AG20443 (cell line): Measurements from ENCODE around the gene VTI1A.

Experiments
- DNase-seq: peaks from one replicate; pipeline ENCODE4 v3.0.0; 2012; ENCODE audit warnings: low spot score, mixed read lengths

Gene VTI1A

DNA sequence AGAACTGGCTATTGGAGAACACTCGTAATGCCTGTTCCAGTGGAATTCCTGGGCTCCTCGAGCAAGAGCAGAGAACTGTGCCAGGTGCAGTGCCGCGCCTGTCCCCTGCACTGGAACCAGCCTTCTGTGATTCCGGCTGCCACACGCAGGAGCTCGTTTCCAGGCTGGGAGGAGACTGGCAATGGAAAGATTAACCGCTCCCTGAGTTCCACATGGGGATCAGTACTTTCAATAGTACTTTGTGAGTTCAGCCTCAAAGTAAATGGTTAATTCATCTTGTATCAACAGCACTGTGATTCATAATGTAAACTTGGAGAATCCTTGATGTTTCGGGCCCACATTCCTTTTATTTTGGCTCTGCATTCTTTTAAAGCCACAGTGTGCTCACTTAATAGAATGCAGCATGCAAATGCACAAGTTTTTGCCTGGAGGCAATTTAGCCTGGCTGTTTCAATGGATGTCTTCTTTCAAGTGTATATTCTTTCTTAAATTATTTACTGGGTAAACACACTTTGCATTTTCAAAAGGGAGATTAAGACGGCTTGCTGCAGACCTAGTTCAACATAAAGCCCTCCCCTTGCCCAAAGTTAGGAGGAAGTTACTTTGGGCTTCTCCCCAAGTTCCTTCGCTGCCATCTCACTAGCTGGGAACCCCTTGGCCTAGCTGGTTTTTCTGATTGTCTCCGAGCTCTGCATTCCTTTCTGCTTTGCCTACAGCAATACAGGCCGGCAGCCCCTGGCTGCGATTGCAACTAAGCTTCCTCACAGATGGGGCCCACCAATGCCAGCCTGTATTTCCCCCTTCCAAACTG is 364.9 kb downstream of the VTI1A start:
- DNase-seq: peak; percentile 90

DNA sequence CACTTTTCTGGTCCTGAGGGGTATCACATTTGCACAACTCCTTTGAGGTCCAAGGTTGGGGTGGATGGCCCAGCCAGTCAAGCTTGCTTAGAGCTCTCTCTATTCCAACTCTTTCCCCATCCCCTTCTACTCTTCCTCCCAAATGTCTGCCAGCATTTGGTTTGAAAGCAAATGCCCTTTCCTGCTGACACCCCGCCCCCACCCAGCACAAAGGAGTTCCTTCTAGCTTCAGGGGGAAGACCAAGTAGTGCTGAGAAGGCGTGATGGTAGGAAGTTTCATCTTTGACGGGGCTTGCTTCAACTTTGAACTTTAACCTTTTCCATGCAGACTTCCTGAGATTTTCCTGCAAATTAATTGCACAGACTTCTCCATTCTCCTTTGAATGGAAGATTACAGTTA is 365.6 kb downstream of the VTI1A start:
- DNase-seq: no peak

DNA sequence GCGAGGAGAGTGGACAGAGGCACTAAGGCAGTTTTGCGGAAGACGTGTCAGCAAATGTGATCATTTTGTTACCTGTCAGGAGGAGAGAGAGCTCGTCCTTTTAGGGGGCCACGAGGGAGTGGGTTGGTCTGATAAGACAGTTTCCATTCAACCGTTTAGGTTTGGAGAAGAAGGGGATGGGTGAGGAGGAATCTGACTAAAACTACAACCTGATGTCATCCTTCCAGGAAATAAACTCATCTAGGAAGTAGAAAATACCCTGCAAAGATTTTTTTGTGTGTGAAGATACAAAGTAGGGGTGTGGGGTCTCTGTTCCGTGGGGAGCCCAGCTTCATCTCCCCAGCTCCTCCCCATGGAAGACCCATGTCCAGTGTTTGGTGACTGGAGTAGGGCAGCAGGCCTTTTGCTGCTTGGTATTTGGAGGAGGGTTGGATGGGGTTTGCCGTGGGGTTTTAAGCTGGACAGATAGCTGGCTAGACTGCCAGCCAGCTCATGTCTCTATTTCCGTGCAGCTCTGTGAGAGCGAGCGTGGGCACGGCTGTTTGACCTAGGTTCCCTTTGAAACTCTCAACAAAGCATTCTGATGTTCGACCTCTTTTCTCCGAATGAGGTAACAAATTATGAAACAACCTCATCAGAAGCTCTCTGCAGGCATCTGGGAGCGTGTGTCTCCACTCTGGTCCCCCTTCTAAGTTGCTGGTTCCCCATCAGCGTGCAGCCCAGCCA is 367.0 kb downstream of the VTI1A start:
- no peak for DNase-seq

GRCh38 chr10:112815269-112816032 is 368.4 kb downstream of the VTI1A start:
- peak; percentile 81 for DNase-seq

DNA sequence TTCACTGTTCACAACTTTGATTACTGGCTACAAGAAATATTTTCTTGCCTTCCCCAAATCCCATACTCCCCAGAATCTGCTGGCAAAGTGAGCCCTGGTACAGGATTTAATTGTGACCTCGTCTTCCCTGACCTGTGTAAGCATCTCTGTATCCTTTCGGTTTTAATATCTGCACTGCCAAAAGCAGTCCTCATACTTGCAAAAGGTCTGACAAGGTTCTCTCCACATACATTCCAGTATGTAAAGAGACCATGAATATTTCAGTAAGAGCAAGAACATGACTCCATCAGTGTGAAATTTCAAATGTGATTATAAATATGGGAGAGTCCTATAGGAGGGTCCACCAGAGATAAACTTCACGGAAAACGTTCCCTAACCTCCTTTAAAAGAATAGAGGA is 369.0 kb downstream of the VTI1A start:
- DNase-seq: no peak

DNA sequence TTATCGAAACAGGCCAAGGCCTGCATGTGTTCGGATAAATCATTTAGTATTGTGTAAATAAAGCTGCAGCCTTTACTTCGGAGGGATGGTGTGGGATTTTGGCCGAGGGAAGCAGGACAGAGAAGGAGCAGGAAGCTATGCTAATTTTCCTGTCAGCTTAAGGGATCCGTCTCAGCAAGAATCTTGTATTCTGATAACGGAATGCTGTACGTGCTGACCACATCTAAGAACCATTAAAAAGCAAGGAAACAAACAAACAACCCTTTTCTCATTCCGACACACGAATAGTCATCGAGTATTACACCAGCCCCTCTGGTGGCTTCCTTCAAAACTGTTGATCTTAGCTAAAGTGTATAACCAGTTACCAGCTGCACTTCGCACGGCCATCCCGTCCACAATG is 369.9 kb downstream of the VTI1A start:
- DNase-seq: no peak

- DNase-seq: no peak
Measured at GRCh38 chr10:112817981-112818777, 371.2 kb downstream of the VTI1A start.

GRCh38 chr10:112819231-112819630 is 372.2 kb downstream of the VTI1A start:
- no peak for DNase-seq

GRCh38 chr10:112820320-112820719 is 373.3 kb downstream of the VTI1A start:
- no peak for DNase-seq

DNA sequence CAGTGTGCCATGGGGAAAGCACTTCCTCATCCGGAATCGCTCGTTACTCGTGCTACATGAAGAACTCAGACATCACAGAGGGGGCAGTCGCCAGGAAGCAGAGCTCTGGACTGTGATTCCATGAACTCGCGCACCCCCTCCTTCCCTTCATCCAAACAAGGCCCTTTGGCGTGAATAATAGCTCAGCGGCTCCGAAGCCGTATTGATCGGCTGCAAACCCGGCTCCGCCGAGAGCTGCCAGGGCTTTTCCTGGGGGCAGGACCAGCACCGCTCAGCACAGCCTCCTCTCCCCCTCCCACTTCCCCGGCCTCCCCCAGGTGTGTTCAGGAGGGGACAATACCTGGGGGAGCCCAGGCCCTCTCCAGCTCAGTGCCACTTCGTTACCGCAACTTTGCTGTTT is 374.0 kb downstream of the VTI1A start:
- no peak for DNase-seq

DNA sequence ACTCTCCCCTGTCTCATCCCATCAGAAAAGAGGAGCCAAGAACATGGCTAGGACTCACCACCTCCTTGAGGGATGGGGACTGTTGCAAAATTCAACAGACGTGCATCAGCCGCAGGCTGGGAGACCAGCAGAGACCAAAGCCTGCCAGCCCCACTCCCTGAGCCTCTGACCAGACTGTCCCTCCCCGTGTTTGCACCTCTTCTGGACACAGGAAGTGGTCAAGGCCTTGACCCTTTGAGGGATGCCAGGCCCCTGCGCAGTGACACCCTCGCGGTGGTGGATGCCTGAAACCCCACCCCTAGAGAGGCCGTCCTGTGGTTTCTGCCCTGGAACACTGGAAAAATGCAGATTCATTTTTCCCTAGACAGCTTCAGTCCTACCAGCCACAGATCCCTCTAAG is 374.6 kb downstream of the VTI1A start:
- DNase-seq: no peak

DNA sequence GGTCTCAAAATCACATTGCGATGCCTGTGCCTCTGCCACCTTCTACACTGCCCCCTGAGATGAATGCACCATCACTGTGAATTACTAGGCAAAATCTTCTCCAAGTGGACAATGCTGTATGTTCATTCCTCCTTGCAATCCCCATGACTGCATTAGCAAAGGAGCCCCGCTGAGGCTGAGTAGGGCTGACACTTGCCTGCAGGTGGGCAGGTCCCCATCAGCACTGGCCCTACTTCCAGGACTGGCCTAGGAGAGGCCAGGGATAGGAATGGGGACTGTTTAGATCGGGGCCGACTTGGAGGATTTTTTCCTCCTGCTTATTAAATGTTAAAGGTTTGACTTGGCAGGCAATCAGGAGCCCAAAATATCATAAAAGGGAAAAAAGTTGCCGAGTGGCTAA is 376.0 kb downstream of the VTI1A start:
- no peak for DNase-seq

- no peak for DNase-seq
Measured at GRCh38 chr10:112823604-112824003, 376.6 kb downstream of the VTI1A start.

DNA sequence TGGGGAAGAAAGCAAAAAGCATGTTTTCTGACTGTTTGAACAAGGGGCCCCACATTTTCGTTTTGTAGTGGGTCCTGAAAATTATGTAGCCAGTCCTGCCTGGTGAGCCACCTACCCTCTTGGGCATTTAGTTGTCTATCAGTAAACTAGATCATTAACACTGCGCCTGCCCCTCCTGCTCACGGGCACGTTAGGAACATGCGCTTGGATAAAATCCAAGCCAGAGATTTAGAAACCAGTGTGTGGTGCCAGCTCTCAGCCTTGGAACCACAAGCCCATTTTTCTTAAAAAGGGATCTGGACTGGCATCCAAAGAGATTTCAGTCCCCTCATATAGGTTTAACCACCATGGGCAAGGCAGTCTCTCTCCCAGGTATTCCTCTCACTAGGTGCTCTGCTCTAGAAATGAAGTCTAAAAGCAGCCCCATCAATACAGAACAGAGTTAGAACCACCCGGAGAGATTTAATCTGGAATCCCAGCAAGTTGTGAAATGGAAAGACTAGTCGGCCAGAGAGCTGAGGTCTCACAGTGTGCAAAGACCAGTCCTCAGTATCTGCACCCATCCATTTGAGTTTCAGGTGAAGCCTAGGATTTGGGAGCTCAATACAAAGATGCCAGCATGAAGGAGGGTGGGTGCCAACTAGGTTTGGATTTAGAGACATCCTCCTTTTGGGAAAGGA is 379.1 kb downstream of the VTI1A start:
- no peak for DNase-seq

DNA sequence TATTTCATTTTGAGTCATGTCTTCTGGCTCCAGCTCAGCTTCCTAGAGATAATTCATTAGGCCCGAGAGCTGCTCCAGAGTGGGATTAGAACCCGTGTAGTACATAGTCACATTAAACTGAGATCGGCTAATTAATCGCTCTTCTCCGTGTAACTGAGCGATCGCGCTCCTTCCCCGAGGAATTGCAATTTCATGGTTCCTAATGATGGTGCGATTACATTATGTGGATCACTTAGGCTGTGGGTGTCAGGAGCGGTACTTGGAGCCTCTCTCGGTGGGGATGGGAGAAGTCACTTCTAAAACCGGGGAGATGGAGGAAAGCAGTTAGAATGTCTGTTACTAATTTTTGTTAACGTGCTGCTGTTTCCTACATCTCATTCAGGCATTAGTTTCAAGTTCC is 380.1 kb downstream of the VTI1A start:
- DNase-seq: no peak

DNA sequence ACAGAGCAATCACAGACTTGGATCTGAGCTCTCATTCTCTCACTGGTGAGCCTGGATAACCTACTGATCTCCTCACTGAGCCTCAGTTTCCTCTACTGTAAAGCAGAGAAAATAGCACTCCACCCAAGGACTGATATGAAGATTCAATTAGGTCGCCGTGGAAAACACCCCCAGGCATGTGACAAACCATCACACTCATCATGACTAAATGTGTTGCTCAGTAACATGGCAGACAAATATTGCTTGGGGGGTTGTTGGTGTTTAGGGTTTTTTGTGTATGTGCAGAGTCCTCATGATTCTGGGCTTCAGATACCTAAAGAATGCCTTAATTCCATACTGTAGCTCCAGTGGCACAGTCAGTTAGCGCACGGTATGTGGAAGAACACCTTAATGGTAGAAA is 380.9 kb downstream of the VTI1A start:
- DNase-seq: no peak

DNA sequence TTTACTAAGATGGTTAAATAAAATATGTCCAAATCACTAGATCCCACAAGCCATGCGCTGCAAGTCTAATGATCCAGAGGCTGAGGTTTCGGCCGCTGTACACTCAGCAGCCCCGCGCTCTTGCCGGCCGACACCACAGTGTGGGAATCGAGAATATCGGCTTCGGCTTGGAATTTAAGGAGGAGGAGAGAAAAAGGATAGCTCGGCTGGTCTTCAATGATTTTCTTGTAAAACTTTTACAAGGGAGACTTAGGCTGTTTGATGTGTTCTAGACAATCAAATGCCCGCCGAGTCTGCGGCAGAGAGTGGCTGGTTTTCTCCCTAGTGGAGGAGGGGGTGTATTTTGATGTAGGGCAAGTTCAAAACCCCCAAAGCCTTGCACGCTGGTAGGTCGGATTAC is 384.8 kb downstream of the VTI1A start:
- DNase-seq: no peak

- no peak for DNase-seq
Measured at GRCh38 chr10:112832361-112832878, 385.4 kb downstream of the VTI1A start.

DNA sequence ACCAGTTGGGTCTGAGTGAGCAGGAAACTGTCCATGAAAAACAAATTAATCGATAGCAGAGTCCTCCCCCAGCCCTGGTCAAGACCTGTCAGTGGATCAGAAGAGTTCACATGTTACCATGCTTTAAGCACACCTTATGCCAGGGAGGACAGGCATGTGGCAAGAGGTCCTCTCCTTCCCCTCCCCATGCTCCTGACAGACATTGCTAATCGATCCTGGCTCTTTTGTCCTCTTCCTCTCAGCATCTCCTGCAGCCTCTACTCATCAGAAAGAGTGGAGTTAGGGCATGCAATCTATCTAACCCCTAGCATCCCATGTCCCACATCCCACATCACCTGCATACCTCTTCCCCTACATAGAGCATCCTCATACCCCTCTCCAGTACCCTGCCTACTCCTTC is 385.9 kb downstream of the VTI1A start:
- no peak for DNase-seq

- DNase-seq: no peak
Measured at GRCh38 chr10:112834751-112835181, 387.8 kb downstream of the VTI1A start.

DNA sequence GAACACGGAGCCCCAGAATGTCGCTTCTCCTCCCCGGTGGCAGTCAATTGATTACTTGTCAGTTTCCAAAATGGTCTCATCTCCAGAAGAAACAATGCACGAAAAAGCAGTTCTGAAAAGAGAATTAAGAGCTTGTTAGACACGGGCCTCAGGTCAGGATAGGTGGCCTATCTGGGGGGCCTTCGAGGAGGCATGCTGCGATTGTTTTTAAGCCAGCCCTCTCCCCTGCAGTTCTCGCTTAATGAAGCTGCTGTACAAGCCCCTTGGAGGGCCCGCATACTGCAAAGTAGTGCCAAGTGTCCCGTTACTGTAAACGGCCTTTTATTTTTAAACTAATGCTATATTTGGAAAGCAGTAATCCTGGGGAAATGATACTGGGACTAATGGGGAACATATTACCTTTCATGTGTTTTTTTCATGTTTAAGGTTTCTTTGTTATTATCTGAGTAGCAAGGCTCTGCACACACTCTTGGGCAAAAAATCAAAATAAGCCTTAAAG is 388.3 kb downstream of the VTI1A start:
- DNase-seq: no peak
